ENCODE data around the gene MOG. TPM values are rescaled to one million over a fixed set of nuclear protein-coding genes. Genes with fewer than 3 reads are reported as not detected.
A peak's percentile ranks its signal among the peaks of the same experiment; 100 is the strongest.

The MOG gene
- total and polyA plus RNA-seq, 2 donors (not counting 1 experiment from before 2014, with no cell fraction given) = not detected

DNA sequence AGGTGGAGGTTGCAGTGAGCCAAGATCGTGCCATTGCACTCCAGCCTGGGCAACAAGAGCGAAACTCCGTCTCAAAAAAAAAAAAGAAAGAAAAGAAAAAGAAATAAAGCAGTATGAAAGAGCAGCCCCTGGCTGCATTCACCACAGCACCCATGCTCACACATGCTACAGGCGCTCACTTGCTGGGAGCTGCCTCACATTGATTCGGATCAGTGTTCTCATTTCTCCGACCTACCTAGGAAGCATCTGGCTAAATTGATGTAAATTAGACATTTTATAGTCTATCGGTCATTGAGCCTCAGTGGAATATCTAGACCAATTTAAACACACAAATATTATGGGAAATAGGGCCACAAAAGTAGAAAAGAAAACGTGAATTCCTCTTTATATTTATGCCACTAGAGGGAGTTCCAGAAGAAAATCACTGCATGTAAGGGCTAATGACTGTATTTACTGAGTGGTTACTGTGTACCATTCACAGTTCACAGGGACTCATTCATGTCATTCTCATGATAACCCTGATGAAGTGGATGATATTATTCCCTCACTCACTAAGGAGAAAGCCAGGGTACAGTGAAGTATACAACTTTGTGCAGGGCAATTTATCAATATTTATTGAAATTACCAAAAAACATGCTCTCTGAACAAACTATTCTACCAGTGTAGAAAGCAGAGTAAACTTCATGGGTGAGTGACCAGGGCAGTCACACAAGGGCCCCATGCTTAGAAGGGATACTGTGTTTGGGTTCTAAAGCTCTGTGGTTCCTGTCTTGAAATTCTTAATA, 5.3 kb upstream of the MOG start:
- TF ChIP-seq, protein P1, sequence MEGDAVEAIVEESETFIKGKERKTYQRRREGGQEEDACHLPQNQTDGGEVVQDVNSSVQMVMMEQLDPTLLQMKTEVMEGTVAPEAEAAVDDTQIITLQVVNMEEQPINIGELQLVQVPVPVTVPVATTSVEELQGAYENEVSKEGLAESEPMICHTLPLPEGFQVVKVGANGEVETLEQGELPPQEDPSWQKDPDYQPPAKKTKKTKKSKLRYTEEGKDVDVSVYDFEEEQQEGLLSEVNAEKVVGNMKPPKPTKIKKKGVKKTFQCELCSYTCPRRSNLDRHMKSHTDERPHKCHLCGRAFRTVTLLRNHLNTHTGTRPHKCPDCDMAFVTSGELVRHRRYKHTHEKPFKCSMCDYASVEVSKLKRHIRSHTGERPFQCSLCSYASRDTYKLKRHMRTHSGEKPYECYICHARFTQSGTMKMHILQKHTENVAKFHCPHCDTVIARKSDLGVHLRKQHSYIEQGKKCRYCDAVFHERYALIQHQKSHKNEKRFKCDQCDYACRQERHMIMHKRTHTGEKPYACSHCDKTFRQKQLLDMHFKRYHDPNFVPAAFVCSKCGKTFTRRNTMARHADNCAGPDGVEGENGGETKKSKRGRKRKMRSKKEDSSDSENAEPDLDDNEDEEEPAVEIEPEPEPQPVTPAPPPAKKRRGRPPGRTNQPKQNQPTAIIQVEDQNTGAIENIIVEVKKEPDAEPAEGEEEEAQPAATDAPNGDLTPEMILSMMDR (IDR thresholded peaks at IDR 0.05) = peak; percentile 77
- no peak for TF ChIP-seq EZH2 (IDR thresholded peaks at IDR 0.05; ENCODE audit: borderline replicate concordance, insufficient read depth, low read depth, low read length, poor library complexity, severe bottlenecking)
- Mint-ChIP-seq H3K27me3 (peaks cover 4% of the 10 kb centered on the region), H3K9me3 (ENCODE audit: insufficient read depth) (no peaks in the 10 kb centered on the region), H3K27ac (peak overlapping the region; percentile 60), H3K4me3 (peak overlapping the region; percentile 58), H3K4me1 (peaks cover 16% of the 10 kb centered on the region)
- Histone ChIP-seq H3K4me2 (replicated peaks; ENCODE audit: low read depth, low read length, poor library complexity, severe bottlenecking) (no peak overlapping the region), H3K9ac (ENCODE audit: low read length) (no peak overlapping the region), H3K79me2 (ENCODE audit: control insufficient read depth, insufficient read depth, low read length) (no peaks in the 10 kb centered on the region), H4K20me1 (ENCODE audit: control insufficient read depth, insufficient read depth, low read length, poor library complexity, severe bottlenecking) (no peaks in the 10 kb centered on the region), H3K36me3 (replicated peaks in 1 of 2; ENCODE audit: control extremely low read depth in 1 of 2, control insufficient read depth in 1 of 2, extremely low read depth in 1 of 2, insufficient read depth in 2 of 2, low read length in 1 of 2) (no peaks in the 10 kb centered on the region), H3K27me3 (replicated peaks in 1 of 4; ENCODE audit: control extremely low read depth in 1 of 4, control insufficient read depth in 3 of 4, insufficient read depth in 4 of 4, low read length in 3 of 4) (peaks cover 0 to 16% (median 4%) of the 10 kb centered on the region in 4 experiments), H3K27ac (ENCODE audit: low read length in 2 of 2) (no peak overlapping the region), H3K4me3 (ENCODE audit: control extremely low read depth in 1 of 5, extremely low read depth in 1 of 5, insufficient read depth in 1 of 5, low read depth in 2 of 5, low read length in 4 of 5) (no peak overlapping the region), H3K9me3 (ENCODE audit: control extremely low read depth in 1 of 3, control insufficient read depth in 2 of 3, insufficient read depth in 1 of 3, low read length in 2 of 3) (no peaks in the 10 kb centered on the region), H3K4me1 (ENCODE audit: control insufficient read depth in 2 of 2, insufficient read depth in 2 of 2, low read length in 2 of 2) (peaks cover 3 to 15% of the 10 kb centered on the region in 2 donors), H2AFZ (ENCODE audit: insufficient read depth, low read depth, low read length, poor library complexity, severe bottlenecking) (no peak overlapping the region)
- intact Hi-C loops (cut with micrococcal nuclease) = loop anchor here (2.0 to 5.0 kb wide), 2 partner anchors 71 to 101 kb away; partner anchors contain the start of gene HLA-F
- ChIA-PET CTCF (interaction anchor here (0.7 to 9.5 kb wide), 9 partner anchors 12 to 1028 kb away, joined by 3 to 226 read pairs (median 12); partner anchors contain the start of gene GABBR1), POLR2A (interaction anchor here (0.7 to 2.0 kb wide), 2 partner anchors 23 to 96 kb away, joined by 5 to 12 read pairs; no protein-coding TSS in a partner anchor)
- ATAC-seq (ENCODE audit: low read depth) (no peak), DNase-seq (peak; percentile 69)
- no CpG with 5 or more reads among the region's 8 CpGs for WGBS (ENCODE audit: insufficient coverage)

DNA sequence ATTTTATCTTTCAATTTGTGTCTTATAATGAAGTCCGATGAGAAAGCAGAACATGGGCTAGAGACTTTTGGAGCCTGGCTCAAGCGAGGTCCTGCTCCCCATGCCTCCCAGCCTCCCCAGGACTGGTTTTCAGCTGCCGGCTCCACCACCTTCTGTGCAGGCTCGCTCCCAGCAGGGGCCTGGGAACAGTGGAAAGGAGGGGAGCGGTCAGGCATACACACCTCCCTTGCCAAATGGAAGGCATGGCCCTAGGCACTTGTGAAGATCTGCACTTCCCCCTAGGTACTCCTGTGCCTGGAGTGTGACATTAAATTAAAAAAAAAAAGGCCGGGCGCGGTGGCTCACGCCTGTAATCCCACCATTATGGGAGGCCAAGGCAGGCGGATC, 4.7 kb upstream of the MOG start:
- H3K4me1 Mint-ChIP-seq = peaks cover 16% of the 10 kb centered on the region
- Histone ChIP-seq H4K20me1 (ENCODE audit: control insufficient read depth, insufficient read depth, low read length, poor library complexity, severe bottlenecking) (no peaks in the 10 kb centered on the region), H3K4me1 (ENCODE audit: control insufficient read depth in 2 of 2, insufficient read depth in 2 of 2, low read length in 2 of 2) (peaks cover 3 to 15% of the 10 kb centered on the region in 2 donors), H3K79me2 (ENCODE audit: control insufficient read depth, insufficient read depth, low read length) (no peaks in the 10 kb centered on the region), H3K27me3 (replicated peaks in 1 of 4; ENCODE audit: control extremely low read depth in 1 of 4, control insufficient read depth in 3 of 4, insufficient read depth in 4 of 4, low read length in 3 of 4) (peaks cover 0 to 20% (median 5%) of the 10 kb centered on the region in 4 experiments), H3K9me3 (ENCODE audit: control extremely low read depth in 1 of 3, control insufficient read depth in 2 of 3, insufficient read depth in 1 of 3, low read length in 2 of 3) (no peaks in the 10 kb centered on the region), H3K4me2 (replicated peaks; ENCODE audit: low read depth, low read length, poor library complexity, severe bottlenecking) (no peak overlapping the region), H3K27ac (ENCODE audit: low read length in 2 of 2) (no peak overlapping the region), H3K9ac (ENCODE audit: low read length) (no peak overlapping the region), H2AFZ (ENCODE audit: insufficient read depth, low read depth, low read length, poor library complexity, severe bottlenecking) (no peak overlapping the region), H3K36me3 (replicated peaks in 1 of 2; ENCODE audit: control extremely low read depth in 1 of 2, control insufficient read depth in 1 of 2, extremely low read depth in 1 of 2, insufficient read depth in 2 of 2, low read length in 1 of 2) (no peaks in the 10 kb centered on the region), H3K4me3 (ENCODE audit: control extremely low read depth in 1 of 5, extremely low read depth in 1 of 5, insufficient read depth in 1 of 5, low read depth in 2 of 5, low read length in 4 of 5) (no peak overlapping the region)
- no peaks in the 10 kb centered on the region for H3K9me3 Mint-ChIP-seq (ENCODE audit: insufficient read depth)
- 78% methylated on average over 4 of the region's 10 CpGs for WGBS (ENCODE audit: insufficient coverage)
- ChIA-PET CTCF (interaction anchor here (0.8 to 9.5 kb wide), 11 partner anchors 11 to 182 kb away, joined by 3 to 226 read pairs (median 12); partner anchors contain the start of gene GABBR1), POLR2A (no interaction called here)
- ATAC-seq (ENCODE audit: low read depth) (no peak), DNase-seq (no peak)
- TF ChIP-seq, protein P1 (IDR thresholded peaks at IDR 0.05) = no peak
- TF ChIP-seq EZH2 (IDR thresholded peaks at IDR 0.05; ENCODE audit: borderline replicate concordance, insufficient read depth, low read depth, low read length, poor library complexity, severe bottlenecking) = no peak
- H3K27ac Mint-ChIP-seq = no peak overlapping the region
- intact Hi-C loops (cut with micrococcal nuclease) = loop anchor here (5.0 kb wide), 1 partner anchor 70 kb away; the partner anchor contains the start of gene HLA-F
- no peak overlapping the region for H3K4me3 Mint-ChIP-seq
- H3K27me3 Mint-ChIP-seq = peaks cover 4% of the 10 kb centered on the region

All from B cell (primary cell).